BE2C (cell line): ENCODE results near the gene MARCHF11.

Experiments
- DNase-seq: peaks from one replicate; pipeline ENCODE4 v3.0.0-alpha.2; 2020
- H3K27me3 ChIP-seq: fragments of 250-450 bp; sonication (Bioruptor Pico); 2 replicates; pipeline ENCODE4 v1.5.1; 2020; ENCODE audit warnings: mild to moderate bottlenecking
- H3K36me3 ChIP-seq: fragments of 250-450 bp; sonication (Bioruptor Pico); 2 replicates; pipeline ENCODE4 v1.5.1; 2020; ENCODE audit warnings: mild to moderate bottlenecking
- H3K4me1 ChIP-seq: fragments of 250-450 bp; sonication (Bioruptor Pico); 2 replicates; pipeline ENCODE4 v1.5.1; 2020
- H3K4me3 ChIP-seq: 2 replicates; pipeline ENCODE4 v1.5.1; 2011; ENCODE audit warnings: low read depth, low read length
- H3K9me3 ChIP-seq: fragments of 250-450 bp; sonication (Bioruptor Pico); 2 replicates; pipeline ENCODE4 v1.5.1; 2020
- CTCF ChIP-seq: IDR thresholded peaks from 2 replicates; pipeline ENCODE4 v1.5.1; 2012; ENCODE audit warnings: mild to moderate bottlenecking, low read depth, low read length

Gene MARCHF11

GRCh38 chr5:16028708-16029107 is 150.9 kb downstream of the MARCHF11 start:
- no peak for DNase-seq
- TF ChIP-seq CTCF, result no peak
- no peak overlapping the region for H3K4me3 ChIP-seq
- H3K36me3 ChIP-seq, result no peaks in the 10 kb centered on the region
- no peaks in the 10 kb centered on the region for H3K9me3 ChIP-seq
- H3K4me1 ChIP-seq, result peaks cover 27% of the 10 kb centered on the region
- H3K27me3 ChIP-seq, result no peaks in the 10 kb centered on the region

GRCh38 chr5:16025681-16026080 is 153.9 kb downstream of the MARCHF11 start:
- no peak overlapping the region for H3K4me3 ChIP-seq

DNA sequence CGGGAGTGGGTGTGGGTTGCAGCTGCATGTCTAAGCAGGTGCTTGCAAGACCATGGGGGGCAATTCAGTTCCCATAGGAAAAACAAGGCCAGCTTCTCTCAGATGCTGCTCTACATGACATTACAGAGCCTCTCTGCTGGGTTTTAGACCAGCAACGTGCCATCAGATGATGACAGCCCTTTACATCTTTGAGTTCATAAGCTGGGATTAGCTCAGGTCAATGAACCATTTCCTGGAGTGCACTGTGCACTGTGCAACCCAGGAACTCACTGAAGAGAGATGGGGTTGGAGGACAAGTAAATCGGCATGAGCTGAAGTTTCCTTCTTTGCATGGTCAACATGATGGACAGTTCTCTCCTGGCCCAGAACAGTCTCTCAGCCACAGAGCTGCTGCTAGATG is 160.6 kb downstream of the MARCHF11 start:
- Histone ChIP-seq H3K9me3 (peaks cover 4% of the 10 kb centered on the region; the same call in 1 of the 2 replicates), H3K4me1 (peaks cover 6% of the 10 kb centered on the region), H3K4me3 (no peak overlapping the region), H3K27me3 (no peaks in the 10 kb centered on the region), H3K36me3 (no peaks in the 10 kb centered on the region)
- DNase-seq, result no peak
- no peak for TF ChIP-seq CTCF

More at GRCh38 chr5:16025681-16026080, 153.9 kb downstream of the MARCHF11 start:
- TF ChIP-seq CTCF, result no peak
- Histone ChIP-seq H3K9me3 (no peaks in the 10 kb centered on the region), H3K36me3 (no peaks in the 10 kb centered on the region), H3K27me3 (no peaks in the 10 kb centered on the region), H3K4me1 (peaks cover 26% of the 10 kb centered on the region)
- peak; percentile 82 for DNase-seq

DNA sequence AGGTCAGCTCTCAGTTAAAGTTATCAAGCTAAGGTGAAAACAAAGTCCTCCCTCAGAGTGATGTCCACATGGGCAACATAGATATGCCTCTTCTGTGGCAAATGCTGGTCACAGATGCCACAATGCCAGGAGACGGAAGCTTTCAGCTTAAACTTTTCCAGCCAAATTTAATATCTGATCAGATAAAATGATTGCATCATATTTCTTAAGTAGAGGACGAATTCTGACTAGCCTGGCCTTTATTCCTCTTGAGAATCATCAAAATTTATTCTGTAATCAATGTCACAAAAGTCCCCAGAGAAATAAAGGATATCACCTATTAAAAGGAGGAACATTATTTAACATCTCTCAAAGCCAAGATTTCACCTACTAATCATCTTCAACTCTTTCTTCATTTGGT is 161.9 kb downstream of the MARCHF11 start:
- Histone ChIP-seq H3K9me3 (peaks cover 4% of the 10 kb centered on the region; the same call in 1 of the 2 replicates), H3K36me3 (no peaks in the 10 kb centered on the region), H3K27me3 (no peaks in the 10 kb centered on the region), H3K4me3 (no peak overlapping the region), H3K4me1 (no peaks in the 10 kb centered on the region)
- no peak for TF ChIP-seq CTCF
- no peak for DNase-seq
